Measurements from ENCODE around the gene TCIRG1. TPM values are rescaled to one million over a fixed set of nuclear protein-coding genes. Genes with fewer than 3 reads are reported as not detected.
A peak's percentile ranks its signal among the peaks of the same experiment; 100 is the strongest.

The TCIRG1 gene
- total RNA-seq, 4 donors from 2014 or later: 260 to 697 (median 380) TPM

- no peak overlapping the region for H3K4me3 ChIP-seq
- H3K9me3 ChIP-seq: no peaks in the 10 kb centered on the region
- H3K27ac ChIP-seq: no peak overlapping the region
- no peaks in the 10 kb centered on the region for H3K36me3 ChIP-seq
- TF ChIP-seq POLR2AphosphoS5 (IDR thresholded peaks at IDR 0.05): no peak
- TF ChIP-seq POLR2A (IDR thresholded peaks at IDR 0.05): no peak
- no peak for TF ChIP-seq CTCF (IDR thresholded peaks at IDR 0.05)
- TF ChIP-seq EP300 (IDR thresholded peaks at IDR 0.05; ENCODE audit: low read depth): no peak
- intact Hi-C loops (cut with DNase I; ENCODE audit: low total_unique reads) (no loop called here), in situ Hi-C loops (cut with MboI; ENCODE audit: low pct_ligation_motif_present in 1 of 4, low pct_unique_long_range_greater_than_20kb in 1 of 4, low sequenced_read_pairs in 3 of 4) (no loop called here)
- peaks cover 1 to 30% (median 10%) of the 10 kb centered on the region in 4 donors for H3K4me1 ChIP-seq
- DNase-seq: no peak
- H3K27me3 ChIP-seq: no peaks in the 10 kb centered on the region
- WGBS, 2 donors (ENCODE audit: low coverage in 1 of 2): 95% methylated on average over 13 of the region's 13 CpGs; no CpG with 5 or more reads in 1 of the 2 donors
Measured at GRCh38 chr11:67999201-67999629, 39.6 kb upstream of the TCIRG1 start.

GRCh38 chr11:67999704-68000103 lies 39.1 kb upstream of the TCIRG1 start:
- H3K9me3 ChIP-seq: no peaks in the 10 kb centered on the region
- TF ChIP-seq POLR2AphosphoS5 (IDR thresholded peaks at IDR 0.05) (no peak), CTCF (IDR thresholded peaks at IDR 0.05) (no peak), EP300 (IDR thresholded peaks at IDR 0.05; ENCODE audit: low read depth) (no peak), POLR2A (IDR thresholded peaks at IDR 0.05) (no peak)
- WGBS, 2 donors (ENCODE audit: low coverage in 1 of 2): 93% methylated on average over 5 of the region's 5 CpGs; no CpG with 5 or more reads in 1 of the 2 donors
- H3K4me1 ChIP-seq: peaks cover 5 to 34% (median 13%) of the 10 kb centered on the region in 4 donors
- intact Hi-C loops (cut with DNase I; ENCODE audit: low total_unique reads): loop anchor here (10.0 kb wide), 1 partner anchor 205 kb away; no protein-coding TSS in a partner anchor
- H3K27me3 ChIP-seq: no peaks in the 10 kb centered on the region
- DNase-seq: no peak
- in situ Hi-C loops (cut with MboI; ENCODE audit: low pct_ligation_motif_present in 1 of 4, low pct_unique_long_range_greater_than_20kb in 1 of 4, low sequenced_read_pairs in 3 of 4): no loop called here
- no peak overlapping the region for H3K4me3 ChIP-seq
- H3K27ac ChIP-seq: no peak overlapping the region
- no peaks in the 10 kb centered on the region for H3K36me3 ChIP-seq

- H3K9me3 ChIP-seq: no peaks in the 10 kb centered on the region
- intact Hi-C loops (cut with DNase I; ENCODE audit: low total_unique reads): loop anchor here (10.0 kb wide), 1 partner anchor 202 kb away; no protein-coding TSS in a partner anchor
- no peaks in the 10 kb centered on the region for H3K27me3 ChIP-seq
- peaks cover 4 to 23% (median 9%) of the 10 kb centered on the region in 4 donors for H3K4me1 ChIP-seq
- no peaks in the 10 kb centered on the region for H3K36me3 ChIP-seq
- H3K4me3 ChIP-seq: peak overlapping the region in 1 of 4 donors; percentile 66
- in situ Hi-C loops (cut with MboI; ENCODE audit: low pct_ligation_motif_present in 1 of 4, low pct_unique_long_range_greater_than_20kb in 1 of 4, low sequenced_read_pairs in 3 of 4): no loop called here
- peak overlapping the region; percentile 88 to 91 (median 89) for H3K27ac ChIP-seq
- TF ChIP-seq POLR2A (IDR thresholded peaks at IDR 0.05) (no peak), EP300 (IDR thresholded peaks at IDR 0.05; ENCODE audit: low read depth) (no peak), POLR2AphosphoS5 (IDR thresholded peaks at IDR 0.05) (no peak), CTCF (IDR thresholded peaks at IDR 0.05) (no peak)
- WGBS, 2 donors (ENCODE audit: low coverage in 1 of 2): 71% methylated on average over 9 of the region's 9 CpGs; no CpG with 5 or more reads in 1 of the 2 donors
- DNase-seq: no peak
Measured at GRCh38 chr11:68002575-68002937, 36.3 kb upstream of the TCIRG1 start.

GRCh38 chr11:68002938-68003845 lies 35.6 kb upstream of the TCIRG1 start:
- peak overlapping the region; percentile 57 to 90 (median 76) for H3K4me3 ChIP-seq
- H3K9me3 ChIP-seq: no peaks in the 10 kb centered on the region
- in situ Hi-C loops (cut with MboI; ENCODE audit: low pct_ligation_motif_present in 1 of 4, low pct_unique_long_range_greater_than_20kb in 1 of 4, low sequenced_read_pairs in 3 of 4): no loop called here
- peaks cover 5 to 24% (median 10%) of the 10 kb centered on the region in 4 donors for H3K4me1 ChIP-seq
- TF ChIP-seq POLR2A (IDR thresholded peaks at IDR 0.05) (no peak), POLR2AphosphoS5 (IDR thresholded peaks at IDR 0.05) (no peak), CTCF (IDR thresholded peaks at IDR 0.05) (no peak), EP300 (IDR thresholded peaks at IDR 0.05; ENCODE audit: low read depth) (no peak)
- H3K27me3 ChIP-seq: no peaks in the 10 kb centered on the region
- WGBS, 2 donors (ENCODE audit: low coverage in 1 of 2): 21 to 50% methylated on average over 2 to 46 of the region's 86 CpGs
- intact Hi-C loops (cut with DNase I; ENCODE audit: low total_unique reads): loop anchor here (10.0 kb wide), 1 partner anchor 202 kb away; no protein-coding TSS in a partner anchor
- H3K27ac ChIP-seq: peak overlapping the region; percentile 88 to 91 (median 89)
- peak; percentile 77 for DNase-seq
- no peaks in the 10 kb centered on the region for H3K36me3 ChIP-seq
